GM19238 (cell line): ENCODE measurements around the gene MOCS3.

Experiments used
- DNase-seq: peaks from one replicate; pipeline ENCODE4 v3.0.0; 2011; ENCODE audit warnings: low spot score; ENCODE audit not compliant: insufficient read length

Gene MOCS3

GRCh38 chr20:51009303-51010042, 50.9 kb downstream of the MOCS3 start:
- no peak for DNase-seq

- DNase-seq = no peak
Observed at GRCh38 chr20:51010043-51010365, 51.4 kb downstream of the MOCS3 start.

- DNase-seq = no peak
Observed at GRCh38 chr20:51010932-51011331, 52.3 kb downstream of the MOCS3 start.

- no peak for DNase-seq
Observed at GRCh38 chr20:51011479-51011878, 52.9 kb downstream of the MOCS3 start.

- no peak for DNase-seq
Observed at GRCh38 chr20:51012357-51012756, 53.7 kb downstream of the MOCS3 start.
